CD14-positive monocyte (primary cell): Measurements from ENCODE around the gene OTOG. TPM values are rescaled to one million over a fixed set of nuclear protein-coding genes. Genes with fewer than 3 reads are reported as not detected.

ENCODE experiments used
- DNase-seq, 3 donors: peaks; one replicate each; pipeline ENCODE4 v3.0.0-alpha.2; 2011 to 2022
- H2AFZ ChIP-seq: 2 replicates; pipeline ENCODE4 v1.6.0; 2012; ENCODE audit warnings: mild to moderate bottlenecking, low read depth, low read length, inconsistent platforms; ENCODE audit not compliant: insufficient read depth, poor library complexity, severe bottlenecking
- H3K27ac ChIP-seq, 2 donors: 1 replicate in 1 of 2; 2 replicates in 1 of 2; pipeline ENCODE4 v1.5.1; 2012 to 2013; ENCODE audit warnings: low read length in 2 of 2, control low read depth in 1 of 2, inconsistent platforms in 1 of 2, low read depth in 1 of 2, mild to moderate bottlenecking in 1 of 2
- H3K27me3 ChIP-seq, 2 donors: one replicate each; pipeline versions ENCODE4 v1.6.0 to v1.6.1; 2011 to 2013; ENCODE audit warnings: low read length in 2 of 2; ENCODE audit not compliant: control insufficient read depth in 2 of 2, insufficient read depth in 2 of 2
- H3K36me3 ChIP-seq, 2 donors: replicated peaks in 1 of 2; 1 replicate in 1 of 2; 2 replicates in 1 of 2; pipeline versions ENCODE4 v1.5.1 to v1.6.1; 2012 to 2013; ENCODE audit warnings: low read length in 2 of 2, control low read depth in 1 of 2, inconsistent platforms in 1 of 2, mild to moderate bottlenecking in 1 of 2; ENCODE audit not compliant: insufficient read depth in 2 of 2, control insufficient read depth in 1 of 2
- H3K4me1 ChIP-seq, 2 donors: 1 replicate in 1 of 2; 2 replicates in 1 of 2; pipeline versions ENCODE4 v1.5.1 to v1.6.1; 2012 to 2013; ENCODE audit warnings: low read length in 2 of 2, control low read depth in 1 of 2, inconsistent platforms in 1 of 2, mild to moderate bottlenecking in 1 of 2, moderate library complexity in 1 of 2; ENCODE audit not compliant: insufficient read depth in 2 of 2, control insufficient read depth in 1 of 2
- H3K4me2 ChIP-seq: replicated peaks from 2 replicates; pipeline ENCODE3; 2012; ENCODE audit warnings: low read length, moderate library complexity, mild to moderate bottlenecking; ENCODE audit not compliant: poor library complexity, severe bottlenecking; ENCODE audit errors: extremely low read depth
- H3K4me3 ChIP-seq, 3 experiments: fragments of 200-600 bp in 1 of 3; sonication (generic) in 1 of 3; replicated peaks in 1 of 3; 1 replicate in 2 of 3; 2 replicates in 1 of 3; pipeline ENCODE4 v1.5.1; 2011 to 2013; ENCODE audit warnings: low read length in 3 of 3, mild to moderate bottlenecking in 3 of 3, control low read depth in 2 of 3, low read depth in 2 of 3, inconsistent platforms in 1 of 3, moderate library complexity in 1 of 3
- H3K79me2 ChIP-seq: 2 replicates; pipeline ENCODE4 v1.6.0; 2012; ENCODE audit warnings: mild to moderate bottlenecking, control low read depth, inconsistent platforms, low read length, moderate library complexity; ENCODE audit not compliant: insufficient read depth
- H3K9ac ChIP-seq: 2 replicates; pipeline ENCODE4 v1.6.0; 2017; ENCODE audit warnings: low read length, mild to moderate bottlenecking; ENCODE audit not compliant: insufficient read depth, poor library complexity, severe bottlenecking
- H3K9me3 ChIP-seq, 2 donors: replicated peaks in 1 of 2; 1 replicate in 1 of 2; 2 replicates in 1 of 2; pipeline versions ENCODE4 v1.5.1 to v1.6.1; 2012 to 2013; ENCODE audit warnings: low read length in 2 of 2, control low read depth in 1 of 2; ENCODE audit not compliant: control insufficient read depth in 1 of 2, insufficient read depth in 1 of 2
- H4K20me1 ChIP-seq: 2 replicates; pipeline ENCODE4 v1.6.0; 2012; ENCODE audit warnings: mild to moderate bottlenecking, low read length, control low read depth, moderate library complexity; ENCODE audit not compliant: insufficient read depth
- H3K27ac Mint-ChIP-seq, 7 donors: one replicate each; pipeline ENCODE4 v1.8.0; 2020; ENCODE audit warnings: mild to moderate bottlenecking in 7 of 7, mixed read lengths in 7 of 7, moderate library complexity in 6 of 7, inconsistent platforms in 2 of 7
- H3K27me3 Mint-ChIP-seq, 3 donors: one replicate each; pipeline ENCODE4 v1.8.0; 2021 to 2022; ENCODE audit warnings: low read depth in 3 of 3, mild to moderate bottlenecking in 3 of 3, mixed read lengths in 3 of 3, moderate library complexity in 3 of 3, inconsistent platforms in 1 of 3
- H3K36me3 Mint-ChIP-seq, 2 donors: one replicate each; pipeline ENCODE4 v1.8.0; 2020; ENCODE audit warnings: mixed read lengths in 2 of 2, inconsistent platforms in 1 of 2, mild to moderate bottlenecking in 1 of 2
- H3K4me1 Mint-ChIP-seq: one replicate; pipeline ENCODE4 v1.8.0; 2020; ENCODE audit warnings: mild to moderate bottlenecking, mixed read lengths
- H3K4me3 Mint-ChIP-seq, 2 donors: one replicate each; pipeline ENCODE4 v1.8.0; 2020; ENCODE audit warnings: mild to moderate bottlenecking in 2 of 2, mixed read lengths in 2 of 2, moderate library complexity in 1 of 2
- H3K9me3 Mint-ChIP-seq, 7 donors: one replicate each; pipeline ENCODE4 v1.8.0; 2020 to 2022; ENCODE audit warnings: mixed read lengths in 7 of 7, mild to moderate bottlenecking in 6 of 7, moderate library complexity in 6 of 7, inconsistent platforms in 2 of 7
- WGBS: methylation state at CpG from one replicate; pipeline ENCODE4 v1.1.5; 2013; ENCODE audit warnings: missing lambda C conversion rate; ENCODE audit not compliant: insufficient coverage; 5-methylcytosine and 5-hydroxymethylcytosine counted together
- intact Hi-C, 2 donors: fragments of 100-400 bp; cut with micrococcal nuclease; formaldehyde crosslinking; loops; one replicate each; pipeline versions ENCODE4 v1.15.0 to v1.15.1; 2023
- polyA plus RNA-seq, 3 donors: library from polyadenylated mRNA; depleted of rRNA in 1 of 3; unstranded in 2 of 3; stranded (reverse) in 1 of 3; fragments of 300-500 nt in 2 of 3; fragments of >200 nt in 1 of 3; fragmentation: Illumina TruSeq in 2 of 3; gene quantifications; 1 replicate in 2 of 3; 2 replicates in 1 of 3; pipeline ENCODE4 v1.2.3, GENCODE V29; 2012 to 2021
- TF ChIP-seq, protein P1 (sequence below): fragments of 200-600 bp; IDR thresholded peaks from one replicate; pipeline ENCODE4 v1.8.0; 2022; ENCODE audit warnings: antibody characterized with exemption, mild to moderate bottlenecking

Gene OTOG
- polyA plus RNA-seq, 3 donors = not detected

DNA sequence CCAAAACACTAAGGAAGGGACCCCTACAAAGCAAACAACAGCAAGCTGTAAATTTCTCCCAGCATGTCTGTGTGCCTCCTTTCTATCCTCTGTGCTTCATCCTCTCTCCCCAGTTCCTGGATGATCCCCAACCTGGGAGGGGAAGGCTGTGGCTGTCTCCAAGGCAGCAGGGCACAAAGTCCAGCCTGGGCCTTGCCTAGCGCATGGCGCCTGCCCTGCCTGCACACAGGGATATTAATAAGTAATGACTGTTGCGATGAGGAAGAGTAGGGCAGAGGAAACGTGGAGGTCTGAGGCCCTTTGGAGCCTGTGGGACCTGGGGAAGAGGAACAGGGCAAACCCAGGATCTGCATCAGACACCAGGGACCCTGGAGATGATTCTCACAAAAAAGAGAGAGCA is 4.8 kb upstream of the OTOG start:
- TF ChIP-seq, protein P1, sequence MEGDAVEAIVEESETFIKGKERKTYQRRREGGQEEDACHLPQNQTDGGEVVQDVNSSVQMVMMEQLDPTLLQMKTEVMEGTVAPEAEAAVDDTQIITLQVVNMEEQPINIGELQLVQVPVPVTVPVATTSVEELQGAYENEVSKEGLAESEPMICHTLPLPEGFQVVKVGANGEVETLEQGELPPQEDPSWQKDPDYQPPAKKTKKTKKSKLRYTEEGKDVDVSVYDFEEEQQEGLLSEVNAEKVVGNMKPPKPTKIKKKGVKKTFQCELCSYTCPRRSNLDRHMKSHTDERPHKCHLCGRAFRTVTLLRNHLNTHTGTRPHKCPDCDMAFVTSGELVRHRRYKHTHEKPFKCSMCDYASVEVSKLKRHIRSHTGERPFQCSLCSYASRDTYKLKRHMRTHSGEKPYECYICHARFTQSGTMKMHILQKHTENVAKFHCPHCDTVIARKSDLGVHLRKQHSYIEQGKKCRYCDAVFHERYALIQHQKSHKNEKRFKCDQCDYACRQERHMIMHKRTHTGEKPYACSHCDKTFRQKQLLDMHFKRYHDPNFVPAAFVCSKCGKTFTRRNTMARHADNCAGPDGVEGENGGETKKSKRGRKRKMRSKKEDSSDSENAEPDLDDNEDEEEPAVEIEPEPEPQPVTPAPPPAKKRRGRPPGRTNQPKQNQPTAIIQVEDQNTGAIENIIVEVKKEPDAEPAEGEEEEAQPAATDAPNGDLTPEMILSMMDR = no peak
- Mint-ChIP-seq H3K27ac (no peak overlapping the region), H3K9me3 (no peaks in the 10 kb centered on the region), H3K4me3 (no peak overlapping the region), H3K36me3 (no peaks in the 10 kb centered on the region), H3K27me3 (peaks cover 28 to 46% (median 34%) of the 10 kb centered on the region in 3 donors), H3K4me1 (peaks cover 6% of the 10 kb centered on the region)
- H3K9ac ChIP-seq = no peak overlapping the region
- no peaks in the 10 kb centered on the region for H3K36me3 ChIP-seq
- no peak overlapping the region for H3K4me2 ChIP-seq
- no peaks in the 10 kb centered on the region for H3K79me2 ChIP-seq
- peaks cover 0 to 20% of the 10 kb centered on the region in 2 donors for H3K27me3 ChIP-seq
- H3K4me1 ChIP-seq = peaks cover 0 to 6% of the 10 kb centered on the region in 2 donors
- H3K4me3 ChIP-seq = no peak overlapping the region
- no peak overlapping the region for H3K27ac ChIP-seq
- 83% methylated on average over 4 of the region's 4 CpGs for WGBS
- H4K20me1 ChIP-seq = no peaks in the 10 kb centered on the region
- H3K9me3 ChIP-seq = no peaks in the 10 kb centered on the region
- H2AFZ ChIP-seq = no peak overlapping the region
- no peak for DNase-seq
- intact Hi-C loops = no loop called here

DNA sequence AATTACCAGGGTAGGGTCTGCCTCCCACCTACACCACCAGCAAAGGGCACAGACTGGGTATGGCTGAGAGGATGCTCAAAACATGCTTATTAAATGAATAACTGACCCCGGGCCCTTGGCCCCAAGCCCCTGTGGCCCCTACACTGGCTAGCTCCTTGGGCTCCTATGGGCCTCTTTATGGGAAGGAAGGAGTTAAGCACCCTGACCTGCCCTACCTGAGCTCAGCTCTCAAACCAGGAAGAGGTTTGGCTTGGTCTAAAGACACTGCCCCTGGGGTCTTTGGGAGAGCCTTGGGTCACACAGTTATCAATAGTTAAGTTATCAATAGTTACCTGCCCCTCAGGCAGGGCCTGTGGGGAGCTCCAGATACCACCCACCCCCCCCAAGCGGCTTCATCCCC is 4.0 kb upstream of the OTOG start:
- WGBS = no CpG with 5 or more reads among the region's 2 CpGs
- Mint-ChIP-seq H3K27ac (no peak overlapping the region), H3K4me1 (peaks cover 6% of the 10 kb centered on the region), H3K9me3 (peaks cover 0 to 2% (median 0%) of the 10 kb centered on the region in 7 donors), H3K27me3 (peaks cover 31 to 53% (median 34%) of the 10 kb centered on the region in 3 donors), H3K4me3 (no peak overlapping the region), H3K36me3 (no peaks in the 10 kb centered on the region)
- no peak for DNase-seq
- Histone ChIP-seq H3K9me3 (no peaks in the 10 kb centered on the region), H3K36me3 (no peaks in the 10 kb centered on the region), H3K79me2 (no peaks in the 10 kb centered on the region), H3K4me1 (peaks cover 0 to 6% of the 10 kb centered on the region in 2 donors), H3K4me3 (no peak overlapping the region), H3K27ac (no peak overlapping the region), H4K20me1 (no peaks in the 10 kb centered on the region), H3K9ac (no peak overlapping the region), H2AFZ (no peak overlapping the region), H3K4me2 (no peak overlapping the region), H3K27me3 (peaks cover 0 to 20% of the 10 kb centered on the region in 2 donors)
- intact Hi-C loops = no loop called here
- TF ChIP-seq, protein P1 = no peak
